NCI-H1105 treated with DMSO at 0.1 percent for 48 hours (cell line): ENCODE data around the gene NAA35.
"Not testable (repeated sequence)": the region's sequence is repeated elsewhere in the genome, so short reads cannot be mapped to it uniquely, and the experiment has no call there.

Experiments used
- DNase-seq: peaks from one replicate; lab custom pipeline; 2025; lab: John Stamatoyannopoulos, UW

NAA35 gene

GRCh38 chr9:85940832-85941621 is at the start of gene NAA35:
NAA35 (plus strand) TSS chr9:85941146; CDS start chr9:85942160, 1,014 bp downstream.
- DNase-seq, result peak; percentile 94

GRCh38 chr9:85892401-85892800 is 48.5 kb upstream of the NAA35 start:
- no peak for DNase-seq

- DNase-seq, result no peak
These were observed 45.3 kb upstream of the NAA35 start for GRCh38 chr9:85895685-85896084.

GRCh38 chr9:85897848-85898247 is 43.1 kb upstream of the NAA35 start:
- DNase-seq, result no peak

GRCh38 chr9:85898332-85898731 is 42.6 kb upstream of the NAA35 start:
- DNase-seq, result no peak

GRCh38 chr9:85899388-85899787 is 41.6 kb upstream of the NAA35 start:
- DNase-seq, result no peak

GRCh38 chr9:85900504-85901201 is 40.3 kb upstream of the NAA35 start:
- no peak for DNase-seq

GRCh38 chr9:85904975-85905374 is 36.0 kb upstream of the NAA35 start:
- DNase-seq, result no peak

- no peak for DNase-seq
These were observed 35.0 kb upstream of the NAA35 start for GRCh38 chr9:85905957-85906356.

- no peak for DNase-seq
These were observed 31.6 kb upstream of the NAA35 start for GRCh38 chr9:85909390-85909789.

- DNase-seq, result no peak
These were observed 26.8 kb upstream of the NAA35 start for GRCh38 chr9:85914108-85914507.

GRCh38 chr9:85917756-85918155 is 23.2 kb upstream of the NAA35 start:
- no peak for DNase-seq

- DNase-seq, result no peak
These were observed 15.5 kb upstream of the NAA35 start for GRCh38 chr9:85925493-85925892.

- DNase-seq, result no peak
These were observed 13.9 kb upstream of the NAA35 start for GRCh38 chr9:85927076-85927475.

GRCh38 chr9:85931495-85931894 is 9.5 kb upstream of the NAA35 start:
- DNase-seq, result no peak

- not testable (repeated sequence) for DNase-seq
These were observed 5.0 kb upstream of the NAA35 start for GRCh38 chr9:85935950-85936349.

- DNase-seq, result no peak
These were observed 593 bp upstream of the NAA35 start for GRCh38 chr9:85940275-85940831.

- DNase-seq, result no peak
These were observed 635 bp downstream of the NAA35 start for GRCh38 chr9:85941622-85941940.

- DNase-seq, result no peak
These were observed 1.3 kb downstream of the NAA35 start for GRCh38 chr9:85941966-85942912.

GRCh38 chr9:85942913-85943709 is 2.2 kb downstream of the NAA35 start:
- no peak for DNase-seq

GRCh38 chr9:85943757-85944430 is 2.9 kb downstream of the NAA35 start:
- DNase-seq, result no peak
